Ramos (cell line): ENCODE data around the gene AKAP17A.
"Not testable (repeated sequence)": the region's sequence is repeated elsewhere in the genome, so short reads cannot be mapped to it uniquely, and the experiment has no call there.

Source experiments
- in situ Hi-C: fragments of 300-500 bp; cut with MboI; formaldehyde crosslinking; loops from one replicate; pipeline ENCODE4 v1.14.3; 2022; ENCODE audit warnings: low sequenced_read_pairs; ENCODE audit not compliant: unreplicated experiment

The AKAP17A gene

GRCh38 chrX:1600406-1601050 is 9.1 kb downstream of the AKAP17A start:
- in situ Hi-C loops: no loop called here

GRCh38 chrX:1601051-1601767 is 9.8 kb downstream of the AKAP17A start:
- in situ Hi-C loops: no loop called here

- in situ Hi-C loops: no loop called here
Measured at GRCh38 chrX:1601768-1602085, 10.3 kb downstream of the AKAP17A start.

GRCh38 chrX:1602299-1602698 is 10.9 kb downstream of the AKAP17A start:
- in situ Hi-C loops: no loop called here

GRCh38 chrX:1606496-1606895 is 15.1 kb downstream of the AKAP17A start:
- in situ Hi-C loops: no loop called here

- in situ Hi-C loops: no loop called here
Measured at GRCh38 chrX:1609311-1609710, 17.9 kb downstream of the AKAP17A start.

GRCh38 chrX:1609762-1610161 is 18.4 kb downstream of the AKAP17A start:
- in situ Hi-C loops: no loop called here

- in situ Hi-C loops: no loop called here
Measured at GRCh38 chrX:1610166-1610565, 18.8 kb downstream of the AKAP17A start.

- in situ Hi-C loops: no loop called here
Measured at GRCh38 chrX:1610736-1611135, 19.3 kb downstream of the AKAP17A start.

GRCh38 chrX:1612641-1613286 is 21.4 kb downstream of the AKAP17A start:
- in situ Hi-C loops: no loop called here

- in situ Hi-C loops: no loop called here
Measured at GRCh38 chrX:1614927-1615326, 23.5 kb downstream of the AKAP17A start, which contains the start of gene ASMT. Gene ASMT (plus strand): TSS chrX:1615059. CDS start chrX:1615200, 141 bp downstream.

- in situ Hi-C loops: no loop called here
Measured at GRCh38 chrX:1618689-1619088, 27.3 kb downstream of the AKAP17A start.

- in situ Hi-C loops: no loop called here
Measured at GRCh38 chrX:1623691-1624090, 32.3 kb downstream of the AKAP17A start.

- in situ Hi-C loops: not testable (repeated sequence)
Measured at GRCh38 chrX:1624158-1624860, 32.9 kb downstream of the AKAP17A start.

- in situ Hi-C loops: not testable (repeated sequence)
Measured at GRCh38 chrX:1624861-1625215, 33.4 kb downstream of the AKAP17A start.

- in situ Hi-C loops: no loop called here
Measured at GRCh38 chrX:1629244-1629643, 37.8 kb downstream of the AKAP17A start.

- in situ Hi-C loops: no loop called here
Measured at GRCh38 chrX:1646009-1646408, 54.6 kb downstream of the AKAP17A start.

- in situ Hi-C loops: loop anchor here (25.0 kb wide), 1 partner anchor 1163 kb away; no protein-coding TSS in a partner anchor
Measured at GRCh38 chrX:1649621-1650020, 58.2 kb downstream of the AKAP17A start.
